Putamen (tissue), 1 donor: Measurements from ENCODE around the gene KRT12.

ENCODE experiments used
- DNase-seq: peaks from one replicate; pipeline ENCODE4 v3.0.0-alpha.2; 2016; ENCODE audit warnings: low spot score

KRT12 gene

DNA sequence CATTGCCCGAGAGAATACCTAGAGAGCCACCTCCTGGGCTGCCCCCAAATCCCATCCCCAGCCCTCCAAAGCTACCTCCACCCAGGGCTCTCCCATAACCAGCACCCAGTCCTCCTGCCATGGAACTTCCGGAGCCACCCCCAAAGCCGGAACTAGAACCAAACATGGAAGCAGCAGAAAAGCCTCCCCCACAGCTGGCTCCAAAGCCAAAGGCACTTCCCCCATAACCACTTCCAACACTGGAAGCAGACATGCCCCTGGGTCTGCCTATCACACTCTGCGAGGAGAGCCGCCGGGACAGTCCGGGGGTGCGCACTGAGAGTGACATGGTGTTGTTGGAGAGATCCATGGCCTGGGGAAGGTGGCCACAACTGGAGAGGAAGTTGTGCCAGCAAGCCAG lies at the start of gene KRT12:
Gene KRT12, minus strand, starts transcription at position 386 of the 400 bp plus-strand sequence. Its CDS starts 37 bp downstream, at position 349.
- DNase-seq = no peak

DNA sequence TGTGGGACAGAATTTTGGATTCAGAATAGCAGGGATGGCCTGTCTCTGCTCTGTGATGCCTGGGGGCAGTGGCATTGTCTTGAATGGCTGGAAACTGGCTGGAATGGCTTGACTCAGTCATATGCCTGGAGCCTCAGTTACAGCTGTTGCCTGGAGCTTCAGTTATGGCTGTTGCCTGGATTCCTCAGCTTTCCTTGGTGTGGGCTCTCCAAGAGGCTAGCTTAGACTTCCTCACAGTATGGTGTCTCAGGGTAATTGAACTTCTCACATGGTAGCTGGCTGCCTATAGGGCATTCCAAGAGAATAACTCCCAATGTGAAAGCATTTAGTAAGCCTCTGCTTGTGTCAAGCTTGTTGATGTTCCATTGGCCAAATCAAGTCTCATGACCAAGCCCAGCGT lies 49.3 kb upstream of the KRT12 start:
- DNase-seq = no peak

DNA sequence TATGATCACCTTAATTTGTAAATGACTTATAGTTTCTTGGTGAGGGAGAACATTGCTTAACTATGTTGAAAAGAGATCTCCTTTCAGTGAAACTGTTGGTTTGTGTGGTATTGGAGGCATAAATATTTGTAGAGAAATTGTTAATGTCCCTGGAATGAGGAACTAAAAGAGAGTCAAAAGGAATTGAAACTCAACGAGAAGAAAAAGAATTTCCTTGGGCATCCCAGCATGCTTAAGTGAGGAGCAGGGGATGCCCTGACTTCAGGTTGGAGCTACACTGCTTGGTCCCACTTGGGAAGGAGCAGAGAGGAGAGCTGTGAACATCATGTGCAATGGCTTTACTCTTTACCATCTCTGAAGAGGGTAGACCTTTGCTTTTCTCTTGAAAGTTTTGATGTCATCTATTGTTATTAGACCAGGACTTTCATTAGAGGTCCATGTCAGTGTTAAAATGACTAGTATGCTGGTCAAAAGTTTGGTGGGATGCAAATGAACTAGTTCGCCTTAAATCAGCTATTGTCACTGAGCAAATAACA lies 48.8 kb upstream of the KRT12 start:
- no peak for DNase-seq

DNA sequence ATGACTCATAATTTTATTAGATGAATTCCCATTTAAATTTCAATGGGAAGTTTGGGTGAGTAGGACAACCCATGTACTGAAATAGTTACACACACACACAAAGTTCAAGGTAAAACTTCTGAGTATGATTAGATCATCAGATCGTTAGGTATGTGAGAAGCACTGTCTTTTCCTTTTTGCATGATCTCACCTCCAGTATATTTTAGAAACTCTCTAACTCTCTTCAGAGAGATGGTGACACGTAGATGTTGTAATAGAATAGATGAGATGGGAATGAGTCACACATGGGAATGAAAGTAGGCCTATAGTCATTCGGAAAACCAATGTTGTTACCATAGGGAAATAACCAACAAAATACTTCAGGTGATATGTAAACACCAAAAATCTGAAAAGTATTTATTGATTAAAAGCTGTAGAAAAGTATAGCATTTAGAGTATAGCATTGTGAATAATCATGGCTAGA lies 48.2 kb upstream of the KRT12 start:
- DNase-seq = no peak

DNA sequence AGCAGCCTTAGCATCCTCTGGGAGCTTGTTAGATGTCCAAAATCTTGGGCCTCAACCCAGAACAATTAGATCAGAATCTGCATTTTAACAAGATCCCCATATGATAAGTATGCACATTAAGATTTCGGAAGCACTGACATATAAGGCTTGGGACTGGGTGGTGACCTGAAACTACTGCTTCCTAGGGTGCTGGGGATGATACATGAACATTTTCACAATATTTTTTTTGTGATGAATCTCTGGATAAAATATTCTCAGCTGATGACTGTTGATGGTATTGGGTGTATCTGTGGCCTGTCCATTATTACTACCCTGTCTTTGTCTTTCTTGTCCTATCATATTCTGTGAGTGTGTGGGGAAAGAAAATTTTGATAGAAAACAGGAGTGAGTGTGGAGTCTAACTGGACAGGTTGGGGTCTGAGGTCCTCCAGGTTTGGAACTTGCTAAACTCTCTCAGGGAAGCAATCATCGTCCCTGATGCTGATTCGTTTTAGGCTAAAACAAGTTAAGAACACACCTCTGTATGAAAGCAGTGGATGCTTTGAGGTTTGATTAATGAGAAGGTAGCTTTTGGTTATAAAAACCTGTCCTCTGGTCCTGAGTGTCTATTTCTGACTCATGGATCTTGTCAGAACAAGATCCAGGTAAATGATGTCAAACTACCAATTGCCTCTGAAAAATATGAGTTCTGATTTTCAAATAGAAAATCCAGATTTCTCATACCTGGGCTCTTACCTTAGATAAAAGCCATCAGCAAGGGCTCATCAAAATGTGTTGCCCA lies 47.2 kb upstream of the KRT12 start:
- no peak for DNase-seq

DNA sequence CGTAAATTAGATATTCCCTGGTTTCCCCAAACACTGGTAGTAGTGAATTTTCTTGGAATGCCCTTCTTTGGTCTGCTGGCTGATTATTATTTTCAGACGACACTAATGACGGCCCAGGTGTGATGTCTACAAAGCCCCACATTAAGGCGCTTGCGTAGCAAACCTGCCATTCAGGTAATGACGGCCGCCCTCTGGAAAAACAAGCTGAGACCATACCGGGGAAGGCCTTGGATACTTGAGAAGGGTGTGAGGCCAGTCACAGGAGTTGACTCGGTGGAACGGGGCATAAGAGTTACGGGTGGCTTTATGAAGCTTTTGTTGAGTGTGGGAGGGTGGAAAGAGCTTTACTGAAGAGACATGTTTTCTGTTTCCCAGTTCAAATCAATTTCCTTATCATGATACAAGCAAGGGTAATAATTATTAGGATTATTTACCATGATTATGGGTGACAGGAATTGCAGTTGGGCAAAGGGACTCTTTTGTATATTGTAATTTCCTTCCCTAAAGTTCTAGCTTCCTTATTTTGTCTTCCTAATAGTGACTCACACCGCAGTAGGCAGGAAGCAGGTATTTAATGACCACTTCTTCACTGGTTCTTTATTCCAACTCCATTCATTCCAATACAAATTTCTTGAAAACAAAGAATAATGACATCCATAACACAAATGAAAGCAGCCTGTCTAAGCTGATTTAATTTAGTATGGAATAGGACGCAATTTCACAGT lies 45.6 kb upstream of the KRT12 start:
- no peak for DNase-seq

DNA sequence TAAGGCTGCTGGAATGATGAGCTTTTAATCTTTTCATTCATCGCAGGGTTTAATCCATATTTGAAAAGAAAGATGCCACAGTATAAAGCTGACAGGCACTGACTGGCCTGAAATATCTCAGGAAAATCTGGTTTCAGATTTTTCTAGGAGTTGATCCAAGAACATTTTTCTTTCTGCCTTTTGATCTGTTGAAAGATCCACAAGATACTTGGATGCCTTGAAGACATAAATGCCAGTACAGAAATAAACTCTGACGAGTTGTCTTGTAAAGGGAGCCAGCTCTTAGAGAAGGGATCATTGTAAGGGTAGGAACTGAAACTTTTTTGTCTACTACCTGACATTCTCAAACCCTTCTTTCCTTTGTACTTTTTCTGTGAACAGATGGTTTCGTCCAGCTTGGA lies 43.4 kb upstream of the KRT12 start:
- no peak for DNase-seq

DNA sequence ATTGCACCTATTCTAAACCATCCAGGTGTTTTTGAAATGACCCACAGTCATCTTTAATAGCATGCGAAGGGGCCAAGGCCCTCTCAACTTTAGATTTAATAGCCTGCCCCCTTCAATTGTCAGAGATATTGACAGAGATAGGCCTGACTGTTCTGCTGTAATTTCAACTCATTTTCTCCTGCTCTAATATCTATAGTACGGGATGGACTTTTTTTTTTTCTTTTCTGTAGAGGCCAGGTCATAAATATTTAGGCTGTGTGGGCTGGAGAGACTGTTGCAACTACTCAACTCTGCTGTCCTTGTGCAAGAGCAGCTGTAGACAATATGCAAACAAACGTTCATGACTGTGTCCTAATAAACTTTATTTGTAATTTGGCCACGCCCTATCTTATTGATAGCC lies 42.7 kb upstream of the KRT12 start:
- DNase-seq = no peak

DNA sequence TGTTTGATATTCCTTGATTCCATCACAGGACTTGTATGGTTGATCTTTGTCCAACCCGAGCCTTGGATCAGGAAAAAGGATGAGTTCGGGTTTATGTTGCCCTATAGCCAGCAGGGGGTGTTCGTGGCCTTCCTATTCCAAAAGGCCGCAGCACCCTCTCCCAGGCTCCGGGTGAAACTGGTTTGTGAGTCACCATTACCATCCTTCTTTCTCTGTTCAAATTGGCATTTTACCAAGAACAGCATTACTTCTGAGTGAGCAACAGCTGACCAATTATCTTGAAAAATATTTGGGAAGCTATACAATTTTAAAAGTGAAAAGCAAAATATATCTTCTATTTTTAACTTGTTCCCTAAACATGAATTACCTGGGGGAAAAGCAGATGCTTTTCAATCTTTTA lies 42.3 kb upstream of the KRT12 start:
- peak; percentile 64 for DNase-seq

DNA sequence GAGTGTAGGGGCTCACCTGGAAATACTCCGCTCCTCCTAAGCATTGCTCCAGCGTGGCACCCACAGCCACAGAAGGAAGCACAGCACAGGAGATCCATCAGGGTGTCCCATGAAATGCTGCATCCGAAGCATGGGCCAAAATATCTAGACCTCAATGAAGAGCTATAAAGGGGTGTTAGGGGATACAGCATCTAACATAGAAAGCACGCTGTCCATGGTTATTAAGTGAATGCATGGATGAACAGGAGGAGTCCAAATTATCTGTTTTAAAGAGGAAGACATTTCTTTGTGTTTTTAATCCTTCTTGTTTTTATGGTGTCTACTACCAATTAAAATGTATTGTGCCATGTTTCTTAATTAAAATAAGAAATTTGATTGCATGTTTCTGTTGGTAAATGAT lies 39.6 kb upstream of the KRT12 start:
- no peak for DNase-seq

DNA sequence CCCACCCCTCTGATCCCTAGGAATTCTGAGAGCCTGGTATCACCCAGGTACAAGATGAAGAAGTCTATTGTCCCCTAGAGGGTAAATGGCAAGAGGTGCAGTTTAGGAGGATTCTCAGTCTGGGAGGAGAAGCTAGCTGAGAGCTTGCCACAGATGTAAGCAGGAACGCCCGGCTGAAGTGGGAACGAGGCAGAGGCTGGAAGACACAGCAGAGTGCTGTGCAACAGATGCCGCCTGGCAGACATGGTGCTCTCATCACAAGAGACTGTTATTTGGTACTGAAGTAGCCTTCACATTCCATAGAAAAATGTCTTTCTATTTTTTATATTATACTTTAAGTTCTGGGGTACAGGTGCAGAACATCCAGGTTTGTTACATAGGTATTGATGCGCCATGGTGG lies 38.3 kb upstream of the KRT12 start:
- DNase-seq = no peak

DNA sequence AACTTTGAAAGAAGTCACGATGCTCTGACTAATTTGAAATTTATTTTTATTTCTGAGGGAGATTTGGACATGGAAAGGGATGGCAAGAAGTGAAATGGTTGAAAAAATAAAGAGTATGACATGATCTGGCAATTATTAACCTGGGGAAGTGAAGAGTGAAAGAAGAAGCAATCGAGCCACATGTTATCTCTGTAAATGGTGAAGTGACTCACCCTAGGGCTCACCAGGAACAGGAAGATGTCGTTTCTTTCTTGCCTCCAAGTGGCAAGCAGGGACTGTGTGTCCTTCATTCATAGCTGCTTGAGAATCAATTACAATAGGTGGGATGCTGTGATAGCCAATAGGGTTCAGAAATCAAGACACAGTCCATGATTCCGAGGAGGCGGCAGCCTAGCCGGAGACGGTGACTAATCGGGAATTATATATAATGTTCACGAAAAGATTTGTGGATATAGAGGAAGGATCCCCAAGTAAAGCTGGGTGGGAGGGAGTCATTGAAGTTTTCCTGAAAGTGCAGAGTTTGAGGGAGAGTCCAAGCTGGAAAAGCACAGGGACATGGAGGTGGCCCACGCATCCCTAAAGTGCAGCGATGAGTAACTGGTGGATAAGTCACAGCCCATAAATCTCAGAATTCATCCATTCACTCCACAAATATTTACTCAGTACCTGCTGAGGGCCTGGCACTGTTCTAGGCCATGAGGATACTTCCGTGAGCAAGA lies 36.3 kb upstream of the KRT12 start:
- DNase-seq = no peak

DNA sequence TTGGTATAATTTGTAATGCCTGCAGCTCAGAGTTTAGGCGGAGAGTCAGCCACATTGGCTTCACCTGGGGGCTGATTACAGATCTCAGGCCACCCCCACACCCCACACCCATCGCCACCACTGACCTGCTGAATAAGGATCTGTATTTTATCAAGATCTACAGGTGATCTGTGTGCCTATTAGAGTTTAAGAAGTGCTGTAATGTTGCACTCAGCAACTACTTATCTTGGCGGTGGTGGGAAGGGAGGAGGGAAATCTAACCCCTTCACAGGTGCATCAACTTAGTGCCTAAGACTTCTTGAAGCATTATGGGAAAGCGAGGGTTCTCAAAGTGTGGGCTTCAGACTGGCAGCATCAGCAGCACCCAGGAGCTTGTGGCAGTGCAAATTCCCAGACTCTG lies 35.5 kb upstream of the KRT12 start:
- no peak for DNase-seq

DNA sequence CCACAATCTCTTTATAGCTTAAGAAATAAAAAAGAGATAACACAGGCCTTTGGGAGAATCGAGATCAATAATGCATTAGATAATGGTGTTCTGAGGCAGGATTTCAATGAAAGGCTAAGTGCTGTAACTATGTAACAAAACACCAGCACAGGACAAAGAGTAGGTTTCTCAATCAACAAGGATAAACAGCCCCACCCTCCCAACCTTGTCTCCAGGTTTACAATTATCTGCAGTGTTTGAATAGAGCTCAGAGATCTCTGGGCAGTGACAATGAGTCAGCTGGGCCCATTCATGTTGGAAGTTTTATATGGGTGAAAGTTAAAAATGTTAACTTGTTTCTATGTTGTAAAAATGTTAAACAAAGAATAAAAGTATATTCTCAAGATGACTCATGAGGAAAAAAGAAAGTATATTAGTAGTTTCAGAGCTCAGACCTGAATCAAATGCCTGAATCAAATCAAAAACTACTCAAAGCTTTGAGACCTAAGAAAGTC lies 35.0 kb upstream of the KRT12 start:
- DNase-seq = no peak

DNA sequence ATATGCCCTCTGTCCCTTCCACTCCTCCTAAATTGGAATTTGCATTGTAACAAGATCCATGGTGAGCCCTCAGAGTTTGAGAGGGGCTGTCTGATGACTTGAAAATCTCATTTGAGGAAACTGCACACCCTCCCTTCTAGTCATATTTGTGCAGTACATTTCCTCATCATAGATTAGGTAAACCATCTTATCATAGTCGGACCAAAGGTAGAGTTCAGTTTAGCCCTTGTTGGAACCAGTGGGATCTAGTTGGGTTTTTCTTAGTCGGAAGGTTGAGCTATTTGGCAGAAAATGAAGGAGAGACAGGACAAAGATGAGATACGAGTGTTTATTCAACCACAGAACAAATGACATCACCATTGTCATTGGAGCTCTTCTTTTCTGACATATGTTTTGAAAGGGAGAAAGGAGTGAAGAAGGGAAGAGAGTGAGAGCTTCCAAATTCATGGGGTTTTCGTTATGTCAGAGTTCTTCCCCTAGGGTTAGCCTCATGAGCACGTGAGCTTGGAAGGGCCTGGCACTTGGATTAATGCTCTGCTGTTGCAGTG lies 33.9 kb upstream of the KRT12 start:
- DNase-seq = no peak

DNA sequence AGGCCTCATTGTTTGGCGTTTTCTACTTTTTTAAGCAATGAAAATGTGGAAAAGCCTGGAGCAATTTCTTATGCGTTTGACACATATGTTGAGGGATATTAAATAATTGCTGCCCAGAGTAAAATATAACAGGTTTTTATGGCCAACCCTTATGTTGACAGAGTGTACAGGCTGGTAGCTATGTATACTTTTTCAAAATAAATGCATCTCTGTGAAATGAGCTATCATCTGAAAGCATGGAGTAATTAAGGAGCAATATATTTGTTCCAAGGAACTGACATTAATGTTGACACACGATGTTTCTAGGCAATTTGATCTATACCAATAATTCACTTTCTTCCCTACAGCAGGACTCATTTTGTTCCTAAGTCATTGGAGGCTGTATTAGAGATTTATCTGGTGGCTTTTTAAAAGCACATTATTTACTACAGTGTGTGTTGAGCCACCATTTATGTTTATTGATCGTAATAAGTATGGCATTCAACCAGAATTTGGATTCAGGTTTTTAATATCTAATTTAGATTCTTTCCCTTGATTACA lies 30.0 kb upstream of the KRT12 start:
- DNase-seq = no peak

DNA sequence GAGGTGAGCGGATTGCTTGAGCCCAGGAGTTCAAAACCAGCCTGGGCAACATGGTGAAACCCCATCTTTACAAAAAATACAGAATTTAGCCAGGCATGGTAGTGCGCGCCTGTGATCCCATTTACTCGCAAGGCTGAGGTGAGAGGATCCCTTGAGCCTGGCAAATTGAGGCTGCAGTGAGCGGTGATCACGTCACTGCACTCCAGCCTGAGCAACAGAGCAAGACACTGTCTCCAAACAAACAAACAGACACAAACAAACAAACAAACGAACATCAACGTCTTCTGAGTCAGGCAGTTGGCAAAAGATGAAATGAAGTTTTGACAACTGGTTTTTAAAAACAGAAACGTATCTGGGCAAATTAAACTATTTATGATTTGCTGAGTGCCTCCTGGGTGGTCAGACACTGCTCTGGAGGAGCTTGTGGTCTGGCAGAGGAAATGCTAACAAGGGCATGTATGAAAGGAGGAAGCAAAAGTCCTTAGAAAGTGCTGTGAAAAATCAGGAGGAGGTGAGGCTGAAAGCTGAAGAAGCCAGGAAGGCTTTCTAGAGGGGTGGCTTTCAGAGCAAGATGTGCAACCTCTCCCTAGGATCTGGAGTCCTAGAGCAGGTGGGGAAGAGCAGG lies 28.2 kb upstream of the KRT12 start:
- no peak for DNase-seq

DNA sequence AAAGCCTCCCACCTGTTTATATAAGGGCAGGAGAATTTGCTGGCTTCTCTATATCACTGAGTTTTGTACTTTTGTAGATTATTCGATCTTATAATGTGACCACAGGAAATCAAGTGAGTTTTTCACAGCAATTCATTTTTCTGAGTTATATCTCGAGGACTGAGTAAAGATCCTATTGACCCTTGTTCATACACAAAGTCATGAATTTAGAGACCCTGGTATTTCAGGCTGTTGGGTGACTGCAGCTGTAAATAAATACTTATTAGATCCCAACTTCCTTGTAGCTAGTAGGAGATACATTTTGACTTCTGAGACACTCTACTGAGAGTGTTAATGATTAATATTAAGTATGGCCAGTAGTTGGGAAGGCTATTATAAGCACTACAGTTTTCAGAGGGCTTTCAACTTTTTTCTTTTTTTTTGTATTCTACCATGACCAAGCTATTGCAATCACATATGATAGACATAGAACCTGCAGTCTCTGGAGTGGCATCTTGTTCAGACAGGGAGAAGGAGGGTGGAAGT lies 21.2 kb upstream of the KRT12 start:
- DNase-seq = no peak

DNA sequence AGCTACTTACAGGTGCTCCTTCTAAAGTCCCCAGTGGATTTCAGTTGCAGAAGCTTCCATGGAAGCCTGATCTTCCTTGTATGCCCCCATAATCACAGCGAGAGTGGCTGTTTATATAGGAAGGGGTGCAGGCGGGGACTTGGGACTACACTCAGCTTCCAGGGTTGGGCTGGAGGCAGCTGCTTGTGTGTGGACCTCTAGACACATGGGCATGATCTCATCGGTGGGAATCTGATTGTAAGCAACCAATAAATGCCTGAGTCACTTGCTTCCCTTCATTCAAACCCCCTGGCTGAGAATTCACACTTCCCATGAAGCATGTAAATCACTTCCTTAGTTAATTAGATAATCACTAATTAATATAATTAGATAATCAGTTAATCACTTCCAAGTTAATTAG lies 19.1 kb upstream of the KRT12 start:
- no peak for DNase-seq

DNA sequence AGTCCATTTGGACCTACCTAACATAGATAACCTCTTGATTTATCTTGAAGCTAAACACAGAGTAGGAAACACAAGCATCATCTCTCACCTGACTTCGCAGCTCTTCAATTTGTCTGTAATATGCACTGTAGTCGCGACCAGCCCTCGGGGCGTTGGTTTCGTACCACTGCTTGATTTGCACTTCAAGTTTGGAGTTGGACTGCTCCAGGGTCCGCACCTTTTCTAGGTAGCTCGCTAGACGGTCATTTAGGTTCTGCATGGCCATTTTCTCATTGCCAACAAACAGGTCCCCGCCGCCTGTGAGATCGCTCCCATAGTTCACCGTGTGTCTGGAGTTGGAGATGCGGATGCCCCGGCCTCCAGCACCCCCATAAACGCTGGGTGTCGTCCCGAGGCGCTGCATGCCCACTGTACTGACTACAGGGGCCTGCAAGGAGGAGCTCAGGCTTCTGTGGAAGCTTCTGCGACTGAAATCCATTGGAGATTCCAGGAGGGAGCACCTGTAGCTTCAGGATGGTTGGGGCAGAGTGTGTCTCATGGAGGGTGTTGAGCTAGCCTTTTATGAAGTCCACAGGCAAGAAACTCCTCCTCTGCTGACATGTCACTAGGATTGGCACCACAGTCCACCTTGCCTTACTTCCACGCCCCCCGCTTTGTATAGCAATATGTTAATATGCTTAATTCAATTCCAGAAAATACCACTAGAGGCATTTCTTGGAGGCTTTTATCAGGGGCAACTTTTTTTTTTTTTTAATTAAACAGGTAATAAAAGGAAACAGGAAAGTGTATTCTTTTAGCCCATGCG lies 17.9 kb upstream of the KRT12 start, which contains the start of gene KRT20:
Gene KRT20, minus strand, starts transcription at position 535 of the 805 bp plus-strand sequence. Its CDS starts 57 bp downstream, at position 478.
- no peak for DNase-seq
